Keratinocyte (primary cell): Measurements from ENCODE around the gene TRABD2B. TPM values are rescaled to one million over a fixed set of nuclear protein-coding genes. Genes with fewer than 3 reads are reported as not detected.

Experiments used
- DNase-seq: peaks from one replicate; pipeline ENCODE4 v3.0.0-alpha.2; 2011; ENCODE audit warnings: low read depth, missing footprints, low spot score
- FAIRE-seq: peaks from 2 replicates; lab custom pipeline; 2011; peaks lifted over from hg19 to GRCh38; lab: Jason Lieb, UNC
- H2AFZ ChIP-seq: 2 replicates; pipeline ENCODE4 v1.6.0; 2012; ENCODE audit warnings: low read length, control low read depth, inconsistent platforms; ENCODE audit not compliant: control insufficient read depth
- H3K27ac ChIP-seq: 2 replicates; pipeline ENCODE4 v1.5.1; 2011; ENCODE audit warnings: low read length; ENCODE audit not compliant: control insufficient read depth, insufficient read depth
- H3K27me3 ChIP-seq: 3 replicates; pipeline ENCODE4 v1.6.0; 2011; ENCODE audit warnings: low read length; ENCODE audit not compliant: control insufficient read depth, insufficient read depth; ENCODE audit errors: extremely low read depth
- H3K36me3 ChIP-seq, 2 experiments: 2 replicates in 1 of 2; 3 replicates in 1 of 2; pipeline ENCODE4 v1.5.1; 2011; ENCODE audit warnings: low read length in 2 of 2, mild to moderate bottlenecking in 1 of 2; ENCODE audit not compliant: control insufficient read depth in 2 of 2, insufficient read depth in 2 of 2; ENCODE audit errors: extremely low read depth in 1 of 2
- H3K4me1 ChIP-seq: 3 replicates; pipeline ENCODE4 v1.5.1; 2011; ENCODE audit warnings: low read length; ENCODE audit not compliant: control insufficient read depth, insufficient read depth; ENCODE audit errors: extremely low read depth
- H3K4me2 ChIP-seq: 3 replicates; pipeline ENCODE4 v1.6.0; 2011; ENCODE audit warnings: low read depth, low read length; ENCODE audit not compliant: control insufficient read depth, insufficient read depth; ENCODE audit errors: extremely low read depth
- H3K4me3 ChIP-seq, 3 experiments: fragments of 200-600 bp in 1 of 3; sonication (generic) in 1 of 3; 2 replicates in 2 of 3; 3 replicates in 1 of 3; pipeline ENCODE4 v1.5.1; 2011 to 2016; ENCODE audit warnings: low read length in 3 of 3, mild to moderate bottlenecking in 3 of 3, control low read depth in 2 of 3, inconsistent platforms in 1 of 3, low read depth in 1 of 3, mixed read lengths in 1 of 3, mixed run types in 1 of 3, moderate library complexity in 1 of 3; ENCODE audit not compliant: control insufficient read depth in 2 of 3, insufficient read depth in 2 of 3; ENCODE audit errors: extremely low read depth in 1 of 3
- H3K79me2 ChIP-seq: 2 replicates; pipeline ENCODE4 v1.6.0; 2012; ENCODE audit warnings: low read length; ENCODE audit not compliant: control insufficient read depth, insufficient read depth
- H3K9ac ChIP-seq: 3 replicates; pipeline ENCODE4 v1.6.0; 2011; ENCODE audit warnings: low read length; ENCODE audit not compliant: control insufficient read depth, insufficient read depth; ENCODE audit errors: extremely low read depth
- H3K9me1 ChIP-seq: 3 replicates; pipeline ENCODE4 v1.6.0; 2011; ENCODE audit warnings: low read length; ENCODE audit not compliant: control insufficient read depth, insufficient read depth; ENCODE audit errors: extremely low read depth
- H3K9me3 ChIP-seq: 2 replicates; pipeline ENCODE4 v1.5.1; 2012; ENCODE audit warnings: low read depth, low read length; ENCODE audit not compliant: control insufficient read depth
- H4K20me1 ChIP-seq: 3 replicates; pipeline ENCODE4 v1.6.0; 2011; ENCODE audit warnings: low read length; ENCODE audit not compliant: control insufficient read depth, insufficient read depth; ENCODE audit errors: extremely low read depth
- CTCF ChIP-seq, 3 experiments: IDR thresholded peaks in 1 of 3; conservative IDR thresholded peaks in 1 of 3; optimal IDR thresholded peaks in 1 of 3; 2 replicates in 2 of 3; 3 replicates in 1 of 3; pipeline versions ENCODE3 to v1.5.1; 2011; ENCODE audit warnings: low read length in 3 of 3, mild to moderate bottlenecking in 3 of 3, moderate library complexity in 2 of 3, control low read depth in 1 of 3, inconsistent platforms in 1 of 3; ENCODE audit not compliant: insufficient read depth in 2 of 3; ENCODE audit errors: extremely low read depth in 1 of 3
- EZH2 ChIP-seq: IDR thresholded peaks from one replicate; pipeline ENCODE4 v1.6.1; 2012; ENCODE audit warnings: inconsistent platforms, mild to moderate bottlenecking, low read length, moderate library complexity
- dilution Hi-C: fragments of 300-500 bp; cut with MboI; formaldehyde crosslinking; loops from one replicate; pipeline ENCODE4 v1.7.0; 2020; ENCODE audit warnings: low sequenced_read_pairs; ENCODE audit not compliant: extremely low pct_ligation_motif_present
- polyA plus RNA-seq, 5 experiments: library from polyadenylated mRNA; depleted of rRNA in 3 of 5; stranded (reverse) in 3 of 5; stranded (forward) in 1 of 5; unstranded in 1 of 5; fragments of >200 nt; gene quantifications; 1 replicate in 1 of 5; 2 replicates in 3 of 5; 3 replicates in 1 of 5; pipeline versions ENCODE4 v1.2.1 to v1.2.3, GENCODE V29; 2011 to 2012; ENCODE audit warnings: missing spikeins in 2 of 5, low read depth in 1 of 5, low replicate concordance in 1 of 5

Gene TRABD2B
- polyA plus RNA-seq, 1 donor (not counting 4 experiments of a cell fraction or from before 2014, with no cell fraction given): 0.13 TPM

DNA sequence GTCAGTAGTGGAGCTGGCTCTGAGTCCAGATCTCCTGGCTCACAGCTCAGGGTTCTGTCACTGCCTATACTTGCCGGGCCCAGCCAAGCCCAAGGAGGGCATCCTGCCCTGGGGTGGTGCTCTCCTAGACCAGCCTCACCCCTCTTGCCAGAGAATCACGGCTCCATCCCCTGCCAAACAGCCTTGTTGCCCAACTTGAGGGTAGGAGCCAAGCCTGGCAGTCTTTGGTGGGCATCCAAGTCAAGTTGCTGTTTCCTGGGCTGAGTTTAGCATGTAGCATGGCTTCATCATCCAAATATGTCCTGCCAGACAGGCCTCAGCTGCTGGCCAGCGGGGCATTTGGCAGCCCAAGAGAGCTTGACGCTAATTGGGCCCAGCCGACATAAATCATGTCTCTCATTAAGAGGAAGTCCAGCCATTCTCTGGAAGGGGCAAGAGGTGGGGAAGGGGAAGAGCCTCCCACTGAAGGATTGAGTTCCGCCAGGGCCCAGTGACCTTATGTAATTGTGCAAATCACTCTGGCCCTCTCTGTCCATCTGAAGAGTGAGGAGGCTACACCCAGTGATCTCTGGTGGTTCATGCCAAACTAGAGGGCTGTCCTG is 22.6 kb upstream of the TRABD2B start:
- H3K4me1 ChIP-seq: peaks cover 27% of the 10 kb centered on the region
- H3K9me1 ChIP-seq: no peaks in the 10 kb centered on the region
- H3K9me3 ChIP-seq: no peaks in the 10 kb centered on the region
- no peaks in the 10 kb centered on the region for H3K27me3 ChIP-seq
- TF ChIP-seq EZH2 (no peak), CTCF (optimal IDR thresholded peaks at IDR 0.05 in 1 of 3, IDR thresholded peaks at IDR 0.05 in 1 of 3, conservative IDR thresholded peaks at IDR 0.05 in 1 of 3; ENCODE audit: extremely low read depth in 1 of 3, insufficient read depth in 2 of 3, low read length in 3 of 3) (no peak)
- no peak overlapping the region for H3K4me3 ChIP-seq
- H3K79me2 ChIP-seq: no peaks in the 10 kb centered on the region
- DNase-seq (no peak), FAIRE-seq (peak; percentile 51)
- no peaks in the 10 kb centered on the region for H3K36me3 ChIP-seq
- H2AFZ ChIP-seq: peak overlapping the region; percentile 2
- no peaks in the 10 kb centered on the region for H4K20me1 ChIP-seq
- dilution Hi-C loops: no loop called here
- H3K9ac ChIP-seq: no peak overlapping the region
- peak overlapping the region; percentile 67 for H3K4me2 ChIP-seq
- no peak overlapping the region for H3K27ac ChIP-seq

GRCh38 chr1:48018799-48019198 is 21.6 kb upstream of the TRABD2B start:
- Histone ChIP-seq H3K4me2 (peak overlapping the region; percentile 67), H3K9ac (peak overlapping the region; percentile 4), H4K20me1 (no peaks in the 10 kb centered on the region), H3K9me3 (no peaks in the 10 kb centered on the region), H3K36me3 (no peaks in the 10 kb centered on the region), H3K4me3 (peak overlapping the region in 1 of 3 experiments; percentile 9), H2AFZ (peak overlapping the region; percentile 14), H3K4me1 (peaks cover 27% of the 10 kb centered on the region), H3K27ac (peak overlapping the region; percentile 41), H3K27me3 (no peaks in the 10 kb centered on the region), H3K79me2 (no peaks in the 10 kb centered on the region), H3K9me1 (no peaks in the 10 kb centered on the region)
- DNase-seq (no peak), FAIRE-seq (peak; percentile 97)
- dilution Hi-C loops: no loop called here
- TF ChIP-seq CTCF (optimal IDR thresholded peaks at IDR 0.05 in 1 of 3, IDR thresholded peaks at IDR 0.05 in 1 of 3, conservative IDR thresholded peaks at IDR 0.05 in 1 of 3; ENCODE audit: extremely low read depth in 1 of 3, insufficient read depth in 2 of 3, low read length in 3 of 3) (no peak), EZH2 (no peak)
